SK-N-MC (cell line): ENCODE measurements around the gene ADK.

Source experiments
- EZH2 ChIP-seq: fragments of 200-600 bp; sonication (generic); IDR thresholded peaks from one replicate; pipeline ENCODE4 v1.6.1; 2017; ENCODE audit warnings: antibody characterized with exemption
- FOXP2 ChIP-seq: optimal IDR thresholded peaks from 2 replicates; pipeline ENCODE3; 2011; ENCODE audit warnings: mild to moderate bottlenecking, moderate library complexity; ENCODE audit not compliant: insufficient read depth; ENCODE audit errors: extremely low read length, control extremely low read depth
- POLR2AphosphoS5 ChIP-seq: IDR thresholded peaks from 2 replicates; pipeline ENCODE4 v1.6.1; 2012; ENCODE audit warnings: mild to moderate bottlenecking, low read depth, low read length, borderline replicate concordance

GRCh38 chr10:74684462-74684861 lies 533.4 kb downstream of the ADK start:
- TF ChIP-seq POLR2AphosphoS5 (no peak), EZH2 (no peak), FOXP2 (no peak)
